Measurements from ENCODE around the gene RRAGB.
"Not testable (repeated sequence)": the region's sequence is repeated elsewhere in the genome, so short reads cannot be mapped to it uniquely, and the experiment has no call there.

Gene RRAGB

GRCh38 chrX:55774419-55774818, 56.9 kb downstream of the RRAGB start:
- DNase-seq, result not testable (repeated sequence)

GRCh38 chrX:55777596-55777995, 60.0 kb downstream of the RRAGB start:
- no peak for DNase-seq

GRCh38 chrX:55778322-55778721, 60.8 kb downstream of the RRAGB start:
- no peak for DNase-seq

- no peak for DNase-seq
These were observed 66.2 kb downstream of the RRAGB start for GRCh38 chrX:55783723-55784122.

- no peak for DNase-seq
These were observed 69.5 kb downstream of the RRAGB start for GRCh38 chrX:55787063-55787462.

GRCh38 chrX:55787727-55788126, 70.2 kb downstream of the RRAGB start:
- DNase-seq, result no peak

- no peak for DNase-seq
These were observed 76.9 kb downstream of the RRAGB start for GRCh38 chrX:55794405-55794804.

- DNase-seq, result no peak
These were observed 78.9 kb downstream of the RRAGB start for GRCh38 chrX:55796496-55796895.

- no peak for DNase-seq
These were observed 84.3 kb downstream of the RRAGB start for GRCh38 chrX:55801811-55802210.
